Activated B cell treated with CpG ODN at 0.5 μM for 24 hours (primary cell): ENCODE data around the gene DHRS7C. TPM values are rescaled to one million over a fixed set of nuclear protein-coding genes. Genes with fewer than 3 reads are reported as not detected.

Experiments
- ATAC-seq: fragments of 200-7000 bp; cut with Tn5 transposase; one replicate; pipeline ENCODE4 v1.10.0; 2021; ENCODE audit warnings: low read depth, mild to moderate bottlenecking, moderate library complexity
- CTCF ChIA-PET: fragments of 350-600 bp; sonication (Branson Sonifier 250); formaldehyde crosslinking; loops from one replicate; lab custom pipeline; 2021; ENCODE audit warnings: antibody characterized with exemption; lab: Charles Lee
- POLR2A ChIA-PET: fragments of 350-600 bp; sonication (Branson Sonifier 250); formaldehyde crosslinking; loops from one replicate; lab custom pipeline; 2021; ENCODE audit warnings: antibody characterized with exemption; lab: Charles Lee
- DNase-seq: peaks from one replicate; pipeline ENCODE4 v3.0.0; 2022
- H3K27ac Mint-ChIP-seq: one replicate; pipeline ENCODE4 v1.8.0; 2020; ENCODE audit warnings: mixed read lengths
- H3K27me3 Mint-ChIP-seq: one replicate; pipeline ENCODE4 v1.8.0; 2021; ENCODE audit warnings: mixed read lengths
- H3K36me3 Mint-ChIP-seq: one replicate; pipeline ENCODE4 v1.8.0; 2021; ENCODE audit warnings: low read depth, mixed read lengths
- H3K4me1 Mint-ChIP-seq: one replicate; pipeline ENCODE4 v1.8.0; 2021; ENCODE audit warnings: mixed read lengths
- H3K4me3 Mint-ChIP-seq: one replicate; pipeline ENCODE4 v1.8.0; 2020; ENCODE audit warnings: mild to moderate bottlenecking, mixed read lengths
- H3K9me3 Mint-ChIP-seq: one replicate; pipeline ENCODE4 v1.8.0; 2020; ENCODE audit warnings: mixed read lengths
- intact Hi-C: fragments of 100-400 bp; cut with micrococcal nuclease; formaldehyde crosslinking; loops from one replicate; pipeline ENCODE4 v1.15.1; 2024
- total RNA-seq: library from RNA; stranded (reverse); gene quantifications from 2 replicates; pipeline ENCODE4 v1.2.3, GENCODE V29; 2022
- TF ChIP-seq, protein P1 (sequence below): fragments of 200-600 bp; IDR thresholded peaks from one replicate; pipeline ENCODE4 v1.8.0; 2022; ENCODE audit warnings: antibody characterized with exemption, mild to moderate bottlenecking

Gene DHRS7C
- total RNA-seq, 1 donor from 2014 or later, result not detected

DNA sequence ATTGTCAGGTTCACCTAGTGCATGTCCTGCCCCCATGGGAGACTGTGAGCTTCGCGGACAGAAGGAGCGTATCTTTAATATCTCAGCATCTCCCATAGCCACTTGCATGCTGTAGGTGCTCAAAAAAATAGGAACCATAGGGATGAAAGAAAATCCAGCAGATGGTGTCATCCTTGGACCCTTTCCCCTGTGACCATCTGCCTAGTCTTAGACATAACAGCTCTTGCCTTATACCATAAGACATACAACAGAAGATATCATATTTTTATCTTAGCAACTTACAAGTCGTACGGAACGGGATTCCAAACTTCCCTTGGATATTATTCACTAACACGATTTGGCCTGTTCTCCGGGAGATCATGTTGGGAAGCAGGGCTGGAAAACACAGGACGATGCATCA, 14.5 kb downstream of the DHRS7C start:
- Mint-ChIP-seq H3K27ac (no peak overlapping the region), H3K4me1 (no peaks in the 10 kb centered on the region)
- CTCF ChIA-PET, result no interaction called here

DNA sequence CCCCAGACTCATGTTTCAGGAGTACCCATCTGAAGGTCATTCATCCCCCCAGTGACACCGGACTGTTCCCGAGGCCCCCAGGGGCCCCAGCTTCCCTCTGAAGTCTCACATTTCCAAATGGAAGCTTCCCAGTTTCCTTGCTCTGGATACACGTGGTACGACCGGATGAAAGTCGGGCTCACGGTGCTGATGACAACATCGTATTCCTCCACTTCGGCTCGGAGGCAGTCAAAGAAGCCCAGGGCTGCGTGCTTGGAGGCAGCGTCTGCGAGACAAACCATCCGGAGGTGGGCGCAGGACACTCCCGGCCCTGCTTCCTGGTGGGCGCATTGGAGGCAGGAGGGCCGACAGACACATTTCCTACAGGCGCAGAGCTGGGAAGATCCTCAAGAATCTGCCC, 18.7 kb downstream of the DHRS7C start:
- ATAC-seq, result no peak
- DNase-seq, result no peak
- TF ChIP-seq, protein P1, sequence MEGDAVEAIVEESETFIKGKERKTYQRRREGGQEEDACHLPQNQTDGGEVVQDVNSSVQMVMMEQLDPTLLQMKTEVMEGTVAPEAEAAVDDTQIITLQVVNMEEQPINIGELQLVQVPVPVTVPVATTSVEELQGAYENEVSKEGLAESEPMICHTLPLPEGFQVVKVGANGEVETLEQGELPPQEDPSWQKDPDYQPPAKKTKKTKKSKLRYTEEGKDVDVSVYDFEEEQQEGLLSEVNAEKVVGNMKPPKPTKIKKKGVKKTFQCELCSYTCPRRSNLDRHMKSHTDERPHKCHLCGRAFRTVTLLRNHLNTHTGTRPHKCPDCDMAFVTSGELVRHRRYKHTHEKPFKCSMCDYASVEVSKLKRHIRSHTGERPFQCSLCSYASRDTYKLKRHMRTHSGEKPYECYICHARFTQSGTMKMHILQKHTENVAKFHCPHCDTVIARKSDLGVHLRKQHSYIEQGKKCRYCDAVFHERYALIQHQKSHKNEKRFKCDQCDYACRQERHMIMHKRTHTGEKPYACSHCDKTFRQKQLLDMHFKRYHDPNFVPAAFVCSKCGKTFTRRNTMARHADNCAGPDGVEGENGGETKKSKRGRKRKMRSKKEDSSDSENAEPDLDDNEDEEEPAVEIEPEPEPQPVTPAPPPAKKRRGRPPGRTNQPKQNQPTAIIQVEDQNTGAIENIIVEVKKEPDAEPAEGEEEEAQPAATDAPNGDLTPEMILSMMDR, result no peak
- intact Hi-C loops, result no loop called here
- H3K9me3 Mint-ChIP-seq, result no peaks in the 10 kb centered on the region
- POLR2A ChIA-PET, result no interaction called here
- H3K27ac Mint-ChIP-seq, result no peak overlapping the region
- CTCF ChIA-PET, result no interaction called here
- H3K4me1 Mint-ChIP-seq, result no peaks in the 10 kb centered on the region
- H3K27me3 Mint-ChIP-seq, result no peaks in the 10 kb centered on the region
- no peak overlapping the region for H3K4me3 Mint-ChIP-seq
- H3K36me3 Mint-ChIP-seq, result no peaks in the 10 kb centered on the region

More for the DNA sequence above, 14.5 kb downstream of the DHRS7C start:
- POLR2A ChIA-PET, result no interaction called here
- H3K9me3 Mint-ChIP-seq, result no peaks in the 10 kb centered on the region
- no peak overlapping the region for H3K4me3 Mint-ChIP-seq
- DNase-seq (no peak), ATAC-seq (no peak)
- H3K27me3 Mint-ChIP-seq, result peaks cover 4% of the 10 kb centered on the region
- TF ChIP-seq, protein P1, result no peak
- no peaks in the 10 kb centered on the region for H3K36me3 Mint-ChIP-seq
- intact Hi-C loops, result no loop called here

DNA sequence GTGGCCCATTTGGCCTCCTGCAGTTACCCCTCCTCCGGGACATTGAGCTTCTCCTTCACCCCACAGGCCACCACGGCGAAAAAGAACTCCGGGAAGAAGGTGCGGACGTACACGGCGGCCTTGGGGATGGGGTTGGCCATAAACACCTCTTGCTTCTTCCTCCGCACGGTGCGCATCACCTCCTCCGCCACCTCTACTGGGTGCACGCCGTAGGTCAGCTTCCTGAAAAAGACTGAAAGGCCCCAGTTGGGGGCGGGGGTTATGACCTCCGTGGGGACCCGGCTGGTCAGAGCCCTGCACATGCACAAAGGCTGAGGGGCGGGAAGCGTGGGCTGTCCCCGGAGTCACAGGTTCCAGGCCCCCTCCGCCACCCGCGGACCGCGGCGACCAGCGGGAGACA, 19.9 kb downstream of the DHRS7C start:
- Mint-ChIP-seq H3K27me3 (no peaks in the 10 kb centered on the region), H3K36me3 (no peaks in the 10 kb centered on the region), H3K4me3 (no peak overlapping the region), H3K9me3 (no peaks in the 10 kb centered on the region), H3K4me1 (no peaks in the 10 kb centered on the region), H3K27ac (no peak overlapping the region)
- intact Hi-C loops, result no loop called here
- TF ChIP-seq, protein P1, result no peak
- DNase-seq (no peak), ATAC-seq (no peak)
- CTCF ChIA-PET, result no interaction called here
- POLR2A ChIA-PET, result no interaction called here

DNA sequence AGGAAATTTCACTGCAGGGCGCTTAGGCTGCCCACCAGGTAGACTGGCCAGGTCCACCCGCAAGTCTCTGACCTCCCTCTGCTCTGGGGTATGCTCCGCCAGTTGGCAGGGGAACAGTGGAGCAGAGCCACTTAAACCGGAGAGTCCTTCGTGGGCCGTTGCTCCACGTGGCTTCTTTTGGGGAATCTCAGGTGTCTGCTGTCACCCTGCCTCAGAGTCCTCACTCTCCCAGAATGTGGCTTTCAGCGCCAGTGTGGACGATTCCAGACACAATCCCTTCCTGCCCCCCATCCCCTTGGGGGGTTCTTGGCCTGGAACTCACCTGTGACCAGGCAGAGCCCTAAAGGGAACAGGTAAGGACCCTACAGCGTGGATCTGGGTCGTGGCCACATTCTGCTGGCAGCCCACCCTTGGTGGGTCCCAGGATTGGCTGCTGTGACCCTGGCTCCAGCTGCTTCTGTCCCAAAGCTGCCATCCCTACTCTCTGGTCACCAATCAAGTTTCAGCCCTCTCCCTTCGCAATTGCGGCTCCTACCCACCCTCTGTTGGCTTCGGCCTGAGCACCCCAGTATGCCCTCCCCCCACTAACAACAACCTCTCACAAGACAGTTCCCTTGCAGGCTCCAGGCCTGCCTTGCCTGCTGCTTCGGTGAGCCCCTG, 22.2 kb downstream of the DHRS7C start:
- ChIA-PET CTCF (interaction anchor here (1.0 kb wide), 1 partner anchor 194 kb away, joined by 3 read pairs; the partner anchor contains the start of gene STX8), POLR2A (no interaction called here)
- DNase-seq, result no peak
- TF ChIP-seq, protein P1, result no peak
- Mint-ChIP-seq H3K4me3 (no peak overlapping the region), H3K4me1 (no peaks in the 10 kb centered on the region), H3K36me3 (no peaks in the 10 kb centered on the region), H3K27ac (no peak overlapping the region), H3K9me3 (no peaks in the 10 kb centered on the region), H3K27me3 (no peaks in the 10 kb centered on the region)
- intact Hi-C loops, result no loop called here
- ATAC-seq, result no peak

DNA sequence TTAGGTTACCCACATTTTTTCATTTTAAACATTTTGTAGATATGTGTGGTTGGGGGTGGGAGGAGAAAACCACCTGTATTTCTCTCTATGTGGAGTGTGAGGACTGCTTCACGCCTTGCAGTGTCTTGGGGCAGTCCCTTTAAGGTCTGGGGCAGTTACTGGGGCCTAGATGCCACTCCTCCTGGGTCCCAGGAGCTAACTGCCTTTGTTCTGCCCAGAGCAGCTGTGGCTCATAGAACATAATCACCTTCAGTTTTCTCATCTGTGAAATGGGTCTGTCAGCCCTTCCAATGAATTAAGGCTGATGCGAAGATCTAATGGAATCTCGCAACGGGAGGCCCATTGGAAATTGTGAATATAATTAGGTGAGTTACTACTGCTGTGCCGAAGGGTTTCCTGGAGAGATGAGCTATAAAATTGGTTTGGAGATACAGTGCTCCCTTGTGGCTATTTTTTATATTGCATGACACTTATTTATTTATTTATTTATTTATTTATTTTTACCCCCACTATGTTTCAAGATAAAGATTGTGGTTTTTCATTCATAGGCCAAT, 22.9 kb downstream of the DHRS7C start:
- ChIA-PET POLR2A (no interaction called here), CTCF (interaction anchor here (1.0 kb wide), 1 partner anchor 193 kb away, joined by 3 read pairs; the partner anchor contains the start of gene STX8)
- ATAC-seq, result no peak
- Mint-ChIP-seq H3K27me3 (peaks cover 2% of the 10 kb centered on the region), H3K27ac (no peak overlapping the region), H3K4me3 (no peak overlapping the region), H3K4me1 (no peaks in the 10 kb centered on the region), H3K36me3 (no peaks in the 10 kb centered on the region), H3K9me3 (no peaks in the 10 kb centered on the region)
- TF ChIP-seq, protein P1, result no peak
- DNase-seq, result no peak
- intact Hi-C loops, result no loop called here
